Breast epithelium (tissue), 4 donors: ENCODE results near the gene MACROD2. TPM values are rescaled to one million over a fixed set of nuclear protein-coding genes. Genes with fewer than 3 reads are reported as not detected.

Experiments used
- DNase-seq, 2 donors: peaks; one replicate each; pipeline ENCODE4 v3.0.0-alpha.2; 2019; ENCODE audit warnings: low spot score in 2 of 2
- H3K27ac ChIP-seq, 2 donors: fragments of 200-600 bp; sonication (generic) in 1 of 2; one replicate each; pipeline ENCODE4 v1.5.1; 2016 to 2019; ENCODE audit warnings: mild to moderate bottlenecking in 1 of 2
- H3K27me3 ChIP-seq, 2 donors: fragments of 200-600 bp; sonication (generic) in 1 of 2; one replicate each; pipeline versions ENCODE4 v1.5.1 to v1.6.0; 2017 to 2019; ENCODE audit warnings: control low read depth in 1 of 2, mild to moderate bottlenecking in 1 of 2
- H3K36me3 ChIP-seq: fragments of 200-600 bp; one replicate; pipeline ENCODE4 v1.5.1; 2019
- H3K4me1 ChIP-seq, 2 donors: fragments of 200-600 bp; sonication (generic); one replicate each; pipeline ENCODE4 v1.5.1; 2016 to 2019; ENCODE audit warnings: control low read depth in 1 of 2
- H3K4me3 ChIP-seq, 3 donors: fragments of 200-600 bp; sonication (generic); 1 replicate in 2 of 3; 2 replicates in 1 of 3; pipeline ENCODE4 v1.5.1; 2016 to 2019; ENCODE audit warnings: mild to moderate bottlenecking in 3 of 3, moderate library complexity in 2 of 3
- H3K9me3 ChIP-seq, 2 donors: fragments of 200-600 bp; sonication (generic) in 1 of 2; one replicate each; pipeline ENCODE4 v1.5.1; 2016 to 2019; ENCODE audit warnings: control low read depth in 1 of 2
- POLR2A ChIP-seq: fragments of 450-650 bp; IDR thresholded peaks from one replicate; pipeline ENCODE4 v1.6.1; 2016; ENCODE audit warnings: antibody characterized with exemption, mild to moderate bottlenecking, moderate library complexity
- POLR2AphosphoS5 ChIP-seq, 3 donors: sonication (generic); formaldehyde crosslinking; IDR thresholded peaks; one replicate each; pipeline ENCODE4 v1.6.1; 2017; ENCODE audit warnings: antibody characterized with exemption in 3 of 3
- intact Hi-C: fragments of 100-400 bp; cut with DNase I; formaldehyde crosslinking; loops from one replicate; pipeline ENCODE4 v1.15.1; 2023; ENCODE audit warnings: low total_unique reads
- total RNA-seq, 3 donors: library from RNA; depleted of rRNA; stranded (reverse); fragments of >200 nt; gene quantifications; one replicate each; pipeline ENCODE4 v1.1.0, GENCODE V29; 2016
- TF ChIP-seq, protein P1 (sequence below), 3 donors: fragments of 450-650 bp; IDR thresholded peaks; one replicate each; pipeline ENCODE4 v1.5.1; 2016 to 2017; ENCODE audit warnings: antibody characterized with exemption in 3 of 3, mild to moderate bottlenecking in 3 of 3, moderate library complexity in 3 of 3

Gene MACROD2
- total RNA-seq, 3 donors from 2014 or later = 6.7 to 26.8 (median 8.8) TPM

DNA sequence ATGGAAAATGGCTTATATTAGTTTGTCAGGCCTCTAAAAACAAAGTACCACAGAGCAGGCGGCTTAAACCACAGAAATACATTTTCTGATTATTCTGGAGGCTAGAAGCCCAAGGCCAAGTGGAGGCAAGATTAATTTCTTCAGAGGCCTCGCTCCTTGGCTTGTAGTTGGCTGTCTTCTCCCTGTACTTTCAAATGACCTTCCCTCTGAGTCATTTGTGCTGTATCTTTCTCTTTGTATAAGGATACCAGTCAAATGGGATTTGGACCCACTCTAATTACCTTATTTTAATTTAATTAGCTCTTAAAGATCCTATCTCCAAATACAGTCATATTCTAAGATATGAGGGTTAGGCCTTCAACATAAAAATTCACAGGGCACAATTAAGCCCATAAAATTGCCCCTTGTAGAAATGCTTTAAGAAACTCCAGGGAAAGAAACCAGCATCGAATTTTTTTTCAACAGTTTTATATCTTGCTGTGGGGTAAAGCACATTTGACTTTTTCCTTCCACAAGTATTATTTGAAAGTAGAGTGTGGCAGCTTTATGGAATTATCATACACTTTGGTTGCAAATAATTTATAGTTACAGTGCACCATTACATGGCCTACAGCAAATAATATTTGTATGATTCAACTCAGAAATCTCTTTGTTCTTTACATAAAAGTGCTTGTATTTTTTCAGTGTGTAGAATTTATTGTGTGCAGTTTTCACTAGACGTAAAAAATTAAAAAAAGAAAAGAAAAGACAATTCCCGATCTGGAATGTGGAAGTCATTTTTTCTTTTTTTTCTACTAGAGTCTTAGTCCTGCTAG is 1871.8 kb downstream of the MACROD2 start:
- Histone ChIP-seq H3K36me3 (no peaks in the 10 kb centered on the region), H3K4me3 (no peak overlapping the region), H3K27ac (no peak overlapping the region), H3K4me1 (no peaks in the 10 kb centered on the region), H3K9me3 (no peaks in the 10 kb centered on the region), H3K27me3 (no peaks in the 10 kb centered on the region)
- intact Hi-C loops = loop anchor here (10.0 kb wide), 1 partner anchor 908 kb away; no protein-coding TSS in a partner anchor
- DNase-seq = no peak
- TF ChIP-seq, protein P1, sequence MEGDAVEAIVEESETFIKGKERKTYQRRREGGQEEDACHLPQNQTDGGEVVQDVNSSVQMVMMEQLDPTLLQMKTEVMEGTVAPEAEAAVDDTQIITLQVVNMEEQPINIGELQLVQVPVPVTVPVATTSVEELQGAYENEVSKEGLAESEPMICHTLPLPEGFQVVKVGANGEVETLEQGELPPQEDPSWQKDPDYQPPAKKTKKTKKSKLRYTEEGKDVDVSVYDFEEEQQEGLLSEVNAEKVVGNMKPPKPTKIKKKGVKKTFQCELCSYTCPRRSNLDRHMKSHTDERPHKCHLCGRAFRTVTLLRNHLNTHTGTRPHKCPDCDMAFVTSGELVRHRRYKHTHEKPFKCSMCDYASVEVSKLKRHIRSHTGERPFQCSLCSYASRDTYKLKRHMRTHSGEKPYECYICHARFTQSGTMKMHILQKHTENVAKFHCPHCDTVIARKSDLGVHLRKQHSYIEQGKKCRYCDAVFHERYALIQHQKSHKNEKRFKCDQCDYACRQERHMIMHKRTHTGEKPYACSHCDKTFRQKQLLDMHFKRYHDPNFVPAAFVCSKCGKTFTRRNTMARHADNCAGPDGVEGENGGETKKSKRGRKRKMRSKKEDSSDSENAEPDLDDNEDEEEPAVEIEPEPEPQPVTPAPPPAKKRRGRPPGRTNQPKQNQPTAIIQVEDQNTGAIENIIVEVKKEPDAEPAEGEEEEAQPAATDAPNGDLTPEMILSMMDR (IDR thresholded peaks at IDR 0.05) = no peak
- TF ChIP-seq POLR2A = no peak
- TF ChIP-seq POLR2AphosphoS5 (IDR thresholded peaks at IDR 0.05) = no peak

DNA sequence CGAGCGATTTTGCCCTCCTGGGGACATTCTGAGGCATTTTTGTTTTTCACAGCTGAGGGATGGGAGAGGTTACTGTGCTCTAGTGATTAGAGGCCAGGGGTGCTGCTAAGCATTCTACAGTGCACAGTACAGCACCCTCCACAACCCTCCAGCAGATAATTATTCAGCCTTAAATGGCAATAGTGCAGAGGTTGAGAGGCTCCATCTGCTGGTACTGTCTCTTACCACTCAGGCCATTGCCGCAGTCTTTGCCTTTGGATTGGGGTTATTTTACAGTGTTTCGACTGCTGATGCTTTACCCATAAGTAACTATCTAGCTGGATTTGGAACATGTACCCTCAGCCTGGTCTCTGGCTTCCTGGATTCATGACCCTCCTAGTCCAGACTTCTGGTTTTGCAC is 1872.6 kb downstream of the MACROD2 start:
- Histone ChIP-seq H3K9me3 (no peaks in the 10 kb centered on the region), H3K36me3 (no peaks in the 10 kb centered on the region), H3K27ac (no peak overlapping the region), H3K4me3 (no peak overlapping the region), H3K4me1 (no peaks in the 10 kb centered on the region), H3K27me3 (no peaks in the 10 kb centered on the region)
- no peak for DNase-seq
- TF ChIP-seq POLR2A (no peak), POLR2AphosphoS5 (IDR thresholded peaks at IDR 0.05) (no peak)
- TF ChIP-seq, protein P1 (IDR thresholded peaks at IDR 0.05) = no peak
- intact Hi-C loops = loop anchor here (10.0 kb wide), 1 partner anchor 907 kb away; no protein-coding TSS in a partner anchor

DNA sequence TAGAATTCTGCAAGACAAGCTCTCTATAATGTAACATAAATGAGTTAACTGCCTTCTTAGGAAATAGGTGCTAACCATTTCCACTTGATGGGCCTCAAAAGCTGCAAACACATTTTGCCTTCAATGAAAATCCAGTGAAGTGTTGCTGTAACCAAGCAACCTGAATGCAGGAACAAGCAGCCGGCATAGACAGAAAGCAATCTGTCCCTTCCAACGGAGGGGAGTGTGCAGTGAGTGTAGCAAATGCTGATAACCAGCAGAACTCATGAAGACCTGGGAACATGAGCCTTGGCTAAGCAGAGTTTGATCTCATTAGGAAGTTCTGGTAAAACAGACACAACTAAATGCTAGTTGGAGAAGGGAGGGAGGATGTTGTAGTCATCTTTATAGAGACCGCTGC is 1880.1 kb downstream of the MACROD2 start:
- TF ChIP-seq POLR2A (no peak), POLR2AphosphoS5 (IDR thresholded peaks at IDR 0.05) (no peak)
- TF ChIP-seq, protein P1 (IDR thresholded peaks at IDR 0.05) = no peak
- H3K27me3 ChIP-seq = no peaks in the 10 kb centered on the region
- intact Hi-C loops = no loop called here
- H3K4me1 ChIP-seq = no peaks in the 10 kb centered on the region
- H3K36me3 ChIP-seq = no peaks in the 10 kb centered on the region
- peaks cover 0 to 3% of the 10 kb centered on the region in 2 donors for H3K9me3 ChIP-seq
- no peak overlapping the region for H3K27ac ChIP-seq
- no peak overlapping the region for H3K4me3 ChIP-seq
- DNase-seq = no peak

DNA sequence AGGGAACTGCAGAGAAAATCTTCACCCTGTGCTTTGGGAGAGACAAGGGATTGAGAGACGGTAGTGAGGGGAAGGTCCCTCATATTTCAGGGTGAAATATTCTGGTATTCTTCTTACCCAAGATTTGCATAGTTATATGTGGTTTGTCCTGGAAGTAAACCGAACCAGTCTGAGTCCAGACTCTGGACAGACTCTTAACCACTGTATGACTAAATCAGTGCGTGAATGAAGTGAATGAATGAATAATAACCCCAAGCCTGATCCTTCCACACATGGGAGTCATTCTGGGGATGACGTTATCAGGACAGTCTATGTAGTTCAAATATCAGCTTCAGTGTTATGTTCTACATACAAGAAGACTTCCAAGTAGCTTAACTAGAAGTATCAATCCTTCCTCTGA is 1887.2 kb downstream of the MACROD2 start:
- Histone ChIP-seq H3K4me1 (no peaks in the 10 kb centered on the region), H3K9me3 (peaks cover 0 to 13% of the 10 kb centered on the region in 2 donors), H3K27ac (no peak overlapping the region), H3K27me3 (no peaks in the 10 kb centered on the region), H3K36me3 (no peaks in the 10 kb centered on the region), H3K4me3 (no peak overlapping the region)
- TF ChIP-seq POLR2A (no peak), POLR2AphosphoS5 (IDR thresholded peaks at IDR 0.05) (no peak)
- TF ChIP-seq, protein P1 (IDR thresholded peaks at IDR 0.05) = no peak
- intact Hi-C loops = no loop called here
- DNase-seq = no peak

DNA sequence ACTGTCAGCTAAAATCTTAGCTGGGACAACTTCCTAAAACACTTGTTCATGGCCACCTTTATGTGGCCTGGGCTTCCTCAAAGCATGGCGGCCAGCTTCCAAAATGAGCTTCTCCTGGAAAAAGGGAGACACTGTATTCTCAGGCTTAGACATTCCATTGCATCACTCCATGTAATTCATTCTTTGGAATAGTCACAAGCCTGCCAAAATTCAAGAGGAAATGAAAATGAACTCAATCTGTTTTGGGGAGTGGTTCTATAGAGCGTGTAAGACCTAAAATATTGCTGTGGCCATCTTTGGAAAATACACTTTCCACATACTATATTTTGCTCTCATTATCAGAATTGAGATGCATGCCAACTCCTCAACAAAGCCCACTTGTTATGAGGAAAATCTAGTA is 1890.9 kb downstream of the MACROD2 start:
- H3K4me3 ChIP-seq = no peak overlapping the region
- no peaks in the 10 kb centered on the region for H3K27me3 ChIP-seq
- intact Hi-C loops = no loop called here
- TF ChIP-seq, protein P1 (IDR thresholded peaks at IDR 0.05) = no peak
- no peak for TF ChIP-seq POLR2AphosphoS5 (IDR thresholded peaks at IDR 0.05)
- no peak for TF ChIP-seq POLR2A
- no peak for DNase-seq
- H3K27ac ChIP-seq = no peak overlapping the region
- peaks cover 0 to 2% of the 10 kb centered on the region in 2 donors for H3K9me3 ChIP-seq
- H3K4me1 ChIP-seq = no peaks in the 10 kb centered on the region
- H3K36me3 ChIP-seq = no peaks in the 10 kb centered on the region
